NCI-H146 treated with DMSO at 0.1 percent for 48 hours (cell line): ENCODE measurements around the gene ALAS1.

ENCODE experiments used
- DNase-seq: peaks from one replicate; lab custom pipeline; 2025; ENCODE audit not compliant: unreplicated experiment; lab: John Stamatoyannopoulos, UW

Gene ALAS1

DNA sequence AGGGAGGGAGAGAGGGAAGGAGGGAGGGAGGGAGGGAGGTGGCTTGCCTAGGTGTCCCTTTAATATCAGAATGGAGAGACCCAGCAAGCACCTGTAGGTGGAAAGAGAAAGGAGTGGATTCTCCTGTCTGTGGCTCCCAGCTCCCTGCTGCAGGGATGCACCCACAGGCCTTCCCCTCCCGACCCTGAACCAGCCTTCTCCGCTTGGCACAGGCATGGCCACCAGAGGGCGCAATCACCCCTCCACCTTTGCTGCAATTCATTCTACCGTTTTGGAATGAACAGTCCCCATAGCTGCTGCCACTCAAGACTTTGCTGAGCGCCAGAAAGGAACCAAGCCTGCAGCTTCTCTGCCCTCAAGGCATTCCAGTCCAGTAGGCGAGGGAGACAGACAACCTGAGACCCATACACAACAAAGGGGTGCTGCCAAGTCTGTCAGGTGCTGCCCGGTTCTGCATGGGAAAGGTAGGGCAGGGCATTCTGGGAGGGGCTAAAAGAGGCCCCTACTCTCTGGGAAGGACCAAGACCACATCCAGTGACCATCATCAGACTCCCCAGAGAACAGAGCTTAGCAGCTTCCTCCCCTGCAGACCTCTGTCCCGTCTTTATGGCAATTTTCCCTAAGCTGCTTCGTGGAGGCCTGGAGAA lies 22.5 kb downstream of the ALAS1 start:
- peak; percentile 25 for DNase-seq

DNA sequence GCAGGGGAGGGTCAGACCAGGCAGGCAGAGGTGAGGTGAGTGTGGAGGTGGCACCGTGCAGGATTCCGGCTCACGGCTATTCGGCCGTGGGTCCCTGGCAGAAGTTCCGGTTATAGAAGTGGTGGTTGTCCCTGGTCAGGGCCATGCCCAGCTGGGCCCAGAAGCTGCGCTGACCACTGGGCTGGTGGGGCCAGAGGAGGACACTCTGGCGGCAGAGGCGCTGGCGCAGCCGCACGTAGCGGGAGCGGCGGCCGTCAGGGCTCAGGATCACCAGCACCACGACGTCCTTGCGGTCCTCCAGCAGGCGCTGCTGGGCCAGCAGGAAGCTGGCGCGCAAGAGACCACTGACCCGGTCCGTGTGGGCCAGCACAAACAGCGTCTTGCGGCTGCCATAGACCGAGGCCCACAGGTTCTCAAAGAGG lies 23.2 kb downstream of the ALAS1 start:
- no peak for DNase-seq

DNA sequence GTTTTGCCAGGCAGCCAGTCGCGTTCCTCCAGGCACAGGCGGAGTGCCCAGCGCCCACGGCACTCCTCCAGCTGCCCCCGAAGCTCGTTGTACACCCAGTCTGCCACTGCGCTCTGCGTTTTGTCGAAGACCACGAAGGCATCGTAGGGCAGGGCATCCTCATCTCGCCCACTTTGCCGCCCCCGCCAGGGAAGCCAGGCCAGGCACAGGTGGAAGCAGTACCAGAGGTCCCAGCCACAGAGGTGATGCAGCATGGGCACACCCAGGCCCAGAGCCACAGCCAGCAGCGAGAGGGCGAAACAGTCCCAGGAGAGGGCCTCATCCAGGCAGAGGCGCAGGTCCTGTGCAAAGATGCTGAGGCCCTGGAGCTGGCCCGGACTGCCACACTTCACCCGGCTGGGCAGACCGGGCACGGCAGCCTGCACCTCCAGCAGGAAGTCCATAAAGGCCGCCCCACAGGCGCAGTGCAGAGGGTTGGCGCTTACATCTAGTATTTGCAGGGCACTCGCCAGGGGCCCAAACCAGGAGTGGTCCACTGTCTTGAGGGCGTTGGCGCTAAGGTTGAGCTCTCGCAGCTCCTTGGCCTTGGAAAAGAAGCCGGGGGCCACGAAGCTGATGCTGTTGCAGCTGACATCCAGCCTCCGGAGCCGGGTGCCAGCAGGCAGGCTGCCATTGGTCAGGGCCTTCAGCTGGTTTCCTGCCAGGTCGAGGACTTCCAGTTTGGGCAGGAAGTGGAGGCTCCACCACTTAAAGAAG lies 23.8 kb downstream of the ALAS1 start:
- DNase-seq: no peak

DNA sequence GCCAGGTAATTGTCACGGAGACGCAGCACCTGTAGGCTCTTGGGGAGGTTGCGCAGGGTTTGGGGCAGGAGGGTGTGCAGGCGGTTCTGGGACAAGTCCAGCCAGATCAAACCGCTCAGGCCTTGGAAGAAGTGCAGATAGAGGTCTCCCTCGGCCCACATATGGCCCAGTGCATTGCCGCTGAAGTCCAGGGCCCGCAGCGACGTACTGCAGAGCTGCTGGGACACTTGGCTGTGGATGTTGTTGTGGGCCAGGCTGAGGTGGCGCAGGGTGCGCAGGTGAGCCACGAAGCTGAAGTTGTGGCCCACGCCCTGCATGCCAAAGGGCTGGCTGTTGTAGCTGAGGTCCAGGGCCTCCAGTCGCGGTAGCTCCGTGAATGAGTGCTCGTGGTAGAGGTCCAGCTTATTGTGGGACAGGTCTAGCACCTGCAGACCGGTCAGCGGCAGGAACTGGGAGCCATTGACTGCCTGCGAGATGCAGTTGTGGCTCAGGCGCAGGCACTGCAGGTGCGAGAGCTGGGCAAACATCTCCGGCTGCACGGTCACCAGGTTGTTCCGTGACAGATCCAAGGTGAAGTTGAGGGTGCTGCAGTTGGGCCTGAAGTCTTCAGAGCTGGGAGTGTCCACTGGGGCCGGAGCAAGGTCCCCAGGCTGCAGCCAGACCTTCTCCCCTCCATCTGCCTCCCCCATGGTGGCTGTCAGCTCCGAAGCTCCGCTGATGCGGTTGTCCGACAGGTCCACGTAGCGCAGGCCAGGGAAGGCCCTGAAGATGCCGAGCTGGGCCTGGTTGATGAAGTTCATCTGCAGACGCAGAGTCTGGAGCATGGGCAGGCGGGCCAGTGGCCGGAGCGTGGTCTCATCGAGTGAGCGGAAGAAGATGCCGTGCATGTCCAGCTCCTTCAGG lies 24.6 kb downstream of the ALAS1 start:
- no peak for DNase-seq

DNA sequence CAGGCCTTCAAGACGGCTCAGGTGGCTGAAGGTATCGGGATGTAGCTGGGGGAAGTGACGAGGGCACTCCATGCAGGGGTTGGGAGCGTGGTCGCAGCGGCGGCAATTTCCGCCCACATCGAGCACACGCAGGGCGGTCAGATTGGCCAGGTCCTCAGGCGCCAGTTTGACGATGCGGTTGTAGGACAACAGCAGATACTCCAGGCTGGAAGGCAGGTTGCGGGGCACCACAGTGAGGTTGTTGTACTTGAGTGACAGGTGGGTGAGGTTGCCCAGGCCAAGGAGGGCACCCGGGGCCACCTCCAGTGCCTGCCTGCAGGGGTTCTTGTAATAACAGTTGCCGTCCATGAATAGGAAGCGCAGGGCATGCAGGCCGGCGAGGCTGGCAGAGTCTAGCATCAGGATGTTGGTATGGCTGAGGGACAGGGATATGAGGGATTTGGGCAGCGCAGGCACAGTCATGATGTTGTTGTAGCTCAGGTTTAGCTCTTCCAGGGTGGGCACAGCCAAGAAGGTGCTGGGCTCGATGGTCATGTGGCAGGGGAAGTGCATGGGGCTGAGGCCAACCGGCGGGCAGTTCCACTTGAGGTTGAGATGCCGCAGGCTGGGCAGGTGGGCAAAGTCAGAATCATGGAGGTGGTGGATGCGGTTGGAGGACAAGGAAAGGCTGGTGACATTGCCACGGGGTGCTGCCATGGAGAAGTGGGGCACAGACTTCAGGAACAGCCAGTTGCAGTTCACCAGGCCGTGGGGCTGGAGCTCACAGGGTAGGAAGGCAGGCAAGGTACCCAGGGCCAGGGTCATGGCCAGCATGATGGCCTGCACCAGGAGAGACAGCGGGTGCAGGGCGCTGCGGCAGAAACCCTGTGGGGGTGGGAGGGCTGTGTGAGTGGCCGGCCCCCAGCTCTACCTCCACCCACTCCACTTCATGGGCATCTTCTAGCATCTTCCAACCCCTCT lies 25.8 kb downstream of the ALAS1 start:
- DNase-seq: no peak

DNA sequence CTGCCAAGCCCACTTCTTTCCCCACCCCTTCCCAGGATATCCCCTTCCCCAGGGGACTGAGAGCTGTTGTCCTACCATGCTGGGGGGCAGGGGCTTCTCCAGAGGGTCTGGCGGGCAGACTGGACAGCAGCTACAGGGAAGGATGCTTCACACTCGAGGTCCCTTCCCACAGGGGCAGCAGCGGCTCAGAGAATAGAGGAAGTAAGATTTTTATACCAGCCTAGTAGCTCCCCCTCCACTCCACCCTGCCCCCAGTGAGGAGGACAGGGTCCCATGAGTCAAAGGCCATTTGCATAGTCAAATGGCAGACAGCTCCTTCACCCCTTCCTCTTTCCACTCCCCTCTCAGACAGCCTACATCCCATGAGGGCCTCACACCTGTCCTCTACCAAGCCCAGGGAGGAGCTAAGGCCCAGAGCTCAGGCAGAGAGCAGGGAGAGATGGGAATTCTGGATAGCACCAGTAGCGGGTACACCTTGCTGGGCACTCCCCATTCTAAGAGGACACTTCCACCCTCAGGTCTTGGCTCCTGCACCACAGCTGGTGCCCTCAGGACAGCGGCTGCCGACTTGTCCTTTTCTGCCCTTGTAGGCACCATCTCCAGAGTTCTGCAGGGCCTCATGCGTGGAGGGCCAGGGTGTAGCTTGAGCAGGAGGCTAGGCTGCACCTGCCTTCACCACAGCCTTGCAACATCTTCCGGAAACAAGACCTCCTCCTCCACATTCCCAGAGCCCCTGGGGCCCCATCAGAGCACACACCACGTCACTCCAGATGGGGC lies 27.7 kb downstream of the ALAS1 start, which contains the start of gene TLR9:
Gene TLR9 (minus strand): TSS at position 194 of the 777 bp plus-strand sequence. CDS start 116 bp downstream, at position 78.
- no peak for DNase-seq

DNA sequence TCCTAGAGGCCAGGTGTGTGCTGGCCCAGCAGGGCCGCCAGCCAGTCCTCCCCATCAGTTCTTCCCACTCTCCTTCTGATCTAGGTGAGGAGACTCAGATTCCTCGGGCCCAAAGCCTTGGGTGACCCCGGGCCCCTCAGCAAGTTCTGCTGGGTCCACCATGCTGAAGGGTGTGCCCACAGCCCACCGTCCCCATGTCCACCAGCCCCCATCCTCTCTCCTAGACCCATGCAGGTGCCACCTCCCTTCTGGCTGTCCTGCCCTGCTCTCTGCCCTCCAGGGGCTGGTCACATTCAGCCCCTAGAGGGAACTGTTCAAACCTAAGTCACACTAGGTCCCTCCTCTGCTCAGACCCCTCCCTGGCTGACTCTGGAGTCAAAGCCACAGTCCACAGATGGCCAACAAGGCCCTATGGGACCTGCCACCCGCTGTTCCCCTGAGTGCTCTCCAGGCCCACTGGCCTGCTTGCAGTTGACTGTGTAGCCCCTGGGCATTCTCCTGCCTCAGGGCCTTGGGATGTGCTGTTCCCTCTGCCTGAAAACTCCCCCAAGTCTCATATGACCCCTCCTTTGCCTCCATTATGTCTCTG lies 28.4 kb downstream of the ALAS1 start:
- DNase-seq: no peak

DNA sequence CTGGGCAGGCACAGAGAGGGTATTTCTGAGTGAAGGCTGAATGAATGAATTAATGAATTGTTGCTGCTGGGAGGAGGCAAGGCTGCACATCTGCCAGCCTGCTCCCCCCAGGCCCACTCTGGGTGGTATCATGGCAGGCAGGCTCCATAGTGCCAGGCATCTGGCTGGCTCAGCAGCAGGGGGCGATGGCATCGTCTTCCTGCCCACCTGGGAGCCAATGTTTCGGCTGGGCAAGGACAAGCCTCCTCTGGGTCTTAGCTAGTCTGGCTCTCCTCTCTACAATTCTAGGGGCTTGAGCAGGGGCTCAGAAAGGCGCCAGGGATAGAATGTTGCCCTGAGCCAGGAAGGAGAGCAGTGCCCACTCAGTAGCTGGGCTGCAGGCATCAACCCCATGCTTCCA lies 29.2 kb downstream of the ALAS1 start:
- no peak for DNase-seq

DNA sequence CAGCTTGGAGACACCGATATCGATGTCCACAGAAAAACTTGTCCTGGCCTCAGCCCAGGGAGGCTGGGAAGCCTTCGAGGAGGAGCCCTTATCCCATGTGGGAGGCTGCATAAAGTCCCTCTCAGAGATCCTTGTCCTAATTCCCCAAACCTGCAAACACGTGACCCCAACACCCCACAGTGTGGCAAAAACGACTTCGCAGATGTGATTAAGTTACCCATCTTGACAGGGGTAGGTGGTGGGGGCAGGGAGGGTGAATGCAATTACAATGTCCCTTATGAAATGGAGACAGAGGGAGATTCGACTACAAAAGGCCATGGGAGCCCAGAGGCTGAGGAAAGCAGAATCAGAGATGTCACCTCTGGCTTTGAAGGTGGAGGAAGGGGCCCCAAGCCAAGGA lies 29.8 kb downstream of the ALAS1 start:
- DNase-seq: no peak

DNA sequence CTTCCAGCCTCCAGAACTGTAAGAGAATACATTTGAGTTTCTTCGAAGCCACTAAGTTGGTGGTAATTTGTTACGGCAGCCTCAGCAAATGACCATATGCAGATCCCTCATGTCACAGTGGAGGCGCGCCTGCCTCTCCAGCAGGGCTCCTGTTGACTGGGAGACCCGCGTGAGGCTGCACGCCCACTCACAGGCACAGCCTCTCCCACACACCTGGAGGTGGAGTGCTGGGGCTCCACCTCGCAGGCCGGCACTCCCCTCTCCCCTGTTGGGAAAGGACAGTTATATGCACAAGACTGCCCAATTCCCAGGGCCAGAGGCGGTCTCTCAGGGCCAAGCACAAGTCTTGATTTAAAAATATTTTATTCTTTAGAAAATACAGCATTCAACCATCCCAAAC lies 30.3 kb downstream of the ALAS1 start:
- DNase-seq: no peak

DNA sequence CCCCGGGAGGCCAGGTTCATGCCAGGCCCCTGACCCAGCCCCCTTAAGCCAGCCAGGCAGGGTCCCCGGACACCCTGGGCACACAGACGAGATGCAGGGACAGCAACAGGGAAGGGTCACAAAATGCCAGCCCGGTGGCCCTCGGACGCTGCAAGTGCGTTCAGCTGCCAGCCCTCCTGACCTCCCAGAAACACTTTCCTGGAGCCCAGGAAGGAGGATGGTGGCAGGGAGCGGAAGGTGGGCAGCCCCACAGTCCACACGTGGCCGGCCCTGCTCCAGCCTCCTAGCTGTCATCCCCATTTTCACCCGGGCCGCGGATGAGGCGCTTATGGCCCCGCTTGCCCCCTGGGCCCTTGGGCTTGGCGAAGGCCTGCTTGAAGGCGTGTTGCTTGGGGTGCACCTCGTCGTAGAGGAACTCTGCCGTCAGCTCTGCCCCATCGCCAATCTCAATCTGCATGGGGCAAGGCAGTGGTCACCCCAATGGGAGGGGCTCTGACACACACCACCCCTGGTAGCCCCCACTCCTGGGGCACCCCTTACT lies 30.9 kb downstream of the ALAS1 start:
- DNase-seq: no peak

DNA sequence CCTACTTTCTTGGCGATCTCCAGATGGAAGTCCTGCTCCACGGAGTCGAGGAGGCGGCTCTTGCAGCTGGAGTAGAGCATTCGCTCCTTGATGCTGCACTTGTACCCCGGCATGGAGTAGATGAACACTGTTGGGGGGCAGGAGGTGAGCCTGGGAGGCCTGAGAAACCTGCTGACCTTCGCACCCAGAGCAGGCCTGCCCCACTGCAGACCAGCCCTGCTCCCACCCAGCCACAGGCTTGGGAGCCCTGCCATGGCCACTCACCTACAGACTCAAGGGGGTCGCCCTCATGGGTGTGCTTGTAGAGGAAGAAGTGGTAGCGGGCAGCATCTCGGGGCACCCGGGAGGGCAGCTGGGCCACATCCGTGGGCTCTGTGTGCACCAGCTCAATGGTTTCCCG lies 31.7 kb downstream of the ALAS1 start:
- no peak for DNase-seq

DNA sequence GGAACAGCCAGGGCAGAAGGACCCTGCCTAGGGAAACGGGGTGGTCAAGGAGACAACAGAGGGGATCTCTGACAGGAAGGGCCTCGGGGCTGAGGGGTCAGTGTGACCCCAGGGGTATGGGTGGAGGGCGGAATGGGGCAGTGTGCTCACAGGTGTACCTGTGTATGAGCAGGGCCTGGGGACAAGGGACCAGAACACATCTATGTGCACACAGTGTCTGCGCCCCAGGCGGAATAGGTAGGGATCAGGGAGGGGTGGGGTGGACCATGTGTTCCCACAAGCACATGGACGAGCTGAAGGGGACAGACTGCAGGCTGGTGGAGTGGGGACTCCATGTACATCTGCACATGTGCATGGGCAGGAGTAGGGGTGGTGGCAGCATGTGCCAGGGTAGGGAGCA lies 32.5 kb downstream of the ALAS1 start:
- no peak for DNase-seq

DNA sequence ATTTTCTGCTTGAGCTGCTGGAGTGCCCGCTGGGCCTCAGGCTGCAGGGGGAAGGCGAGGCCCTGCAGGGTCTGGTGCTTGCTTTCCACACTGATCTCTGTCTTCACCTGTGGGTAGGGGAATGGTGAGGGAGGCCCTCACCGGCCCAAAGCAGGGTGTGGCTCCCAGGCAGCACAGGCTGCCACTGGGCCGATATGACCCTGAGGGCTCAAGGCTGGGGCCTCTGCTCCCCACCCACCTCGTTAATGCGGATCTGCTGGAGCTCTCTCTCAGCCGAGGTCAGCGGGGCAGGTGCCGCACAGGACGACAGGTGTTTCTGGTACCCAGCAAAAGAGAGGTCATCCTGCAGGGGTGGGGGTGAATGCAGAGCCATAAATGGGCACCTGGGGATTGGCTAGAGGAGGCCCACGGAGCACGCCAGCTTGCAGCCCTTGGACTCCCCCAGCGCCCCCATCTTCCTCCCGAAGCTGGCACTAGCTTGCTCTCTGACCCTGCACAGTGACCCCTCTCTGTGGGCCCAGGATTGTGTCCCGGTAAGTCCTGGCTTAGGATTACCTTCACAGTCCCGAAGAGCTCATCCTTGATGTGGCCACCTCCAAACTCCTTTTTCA lies 33.0 kb downstream of the ALAS1 start:
- no peak for DNase-seq

DNA sequence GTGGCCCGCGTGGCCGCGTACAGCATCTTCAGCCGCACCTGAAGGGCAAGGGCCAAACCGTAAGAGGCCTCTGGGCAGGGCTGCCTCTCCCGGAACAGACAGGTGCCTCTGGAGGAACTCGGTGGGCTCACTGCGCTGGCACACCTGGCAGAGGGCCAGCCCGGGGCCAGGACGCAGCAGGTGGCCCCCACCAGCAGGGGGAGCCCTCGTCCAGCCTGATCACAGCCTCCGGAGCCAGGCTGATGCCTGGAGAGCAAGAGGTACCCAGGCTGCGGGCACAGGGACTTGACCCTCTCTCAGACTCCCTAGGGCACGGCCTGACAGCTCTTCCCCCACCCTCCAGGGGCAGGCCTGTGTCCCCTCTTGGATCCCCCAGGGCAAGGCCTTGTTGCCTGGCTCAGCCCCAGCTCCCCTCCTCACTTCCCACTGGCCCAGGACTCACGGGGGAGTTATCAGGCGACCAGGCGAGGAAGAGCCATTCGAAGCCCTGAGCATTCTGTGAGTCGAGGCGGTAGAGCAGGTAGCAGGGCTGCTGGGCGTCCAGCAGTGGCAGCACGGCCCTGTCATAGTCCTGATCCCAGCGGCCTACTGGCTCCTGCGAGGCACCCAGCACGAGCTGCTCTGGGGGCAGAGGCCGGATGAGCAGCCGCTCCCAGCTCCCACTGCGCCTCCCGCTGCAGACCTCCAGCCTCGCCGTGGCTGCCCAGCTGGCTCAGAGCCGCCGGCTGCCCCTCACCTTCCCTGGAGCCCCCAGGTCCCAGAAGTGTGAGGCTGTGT lies 33.7 kb downstream of the ALAS1 start:
- no peak for DNase-seq

DNA sequence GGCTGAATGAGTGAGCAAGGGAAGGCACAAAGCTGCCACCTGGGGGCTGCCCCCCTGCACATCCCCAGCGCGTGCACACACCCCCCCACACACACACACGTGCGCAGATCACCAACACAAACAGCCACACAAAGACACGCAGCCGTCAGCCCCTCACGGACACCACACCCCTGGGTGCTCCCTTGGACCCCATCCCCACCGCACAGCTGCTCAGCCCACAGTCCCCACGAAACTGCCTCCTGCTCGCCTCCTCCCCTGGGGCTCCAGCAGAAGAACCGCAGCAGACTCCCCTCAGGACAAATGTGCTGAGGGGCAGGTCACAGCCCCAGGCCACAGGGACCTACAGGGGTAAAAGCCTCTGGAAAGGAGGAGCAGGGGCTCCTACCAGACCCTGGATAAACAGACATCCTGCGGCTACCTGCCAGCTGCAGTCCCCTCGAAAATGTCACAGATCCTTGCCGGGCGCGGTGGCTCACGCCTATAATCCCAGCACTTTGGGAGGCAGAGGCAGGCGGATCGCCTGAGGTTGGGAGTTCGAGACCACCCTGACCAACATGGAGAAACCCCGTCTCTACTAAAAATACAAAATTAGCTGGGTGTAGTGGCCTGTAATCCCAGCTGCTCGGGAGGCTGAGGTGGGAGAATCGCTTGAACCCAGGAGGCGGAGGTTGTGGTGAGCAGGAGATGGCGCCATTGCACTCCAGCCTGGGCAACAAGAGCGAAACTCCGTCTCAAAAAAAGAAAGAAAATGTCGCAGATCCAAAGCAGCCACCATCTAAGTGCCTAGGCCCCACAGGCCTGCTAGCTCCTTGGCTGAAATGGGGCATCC lies 34.5 kb downstream of the ALAS1 start:
- DNase-seq: no peak

DNA sequence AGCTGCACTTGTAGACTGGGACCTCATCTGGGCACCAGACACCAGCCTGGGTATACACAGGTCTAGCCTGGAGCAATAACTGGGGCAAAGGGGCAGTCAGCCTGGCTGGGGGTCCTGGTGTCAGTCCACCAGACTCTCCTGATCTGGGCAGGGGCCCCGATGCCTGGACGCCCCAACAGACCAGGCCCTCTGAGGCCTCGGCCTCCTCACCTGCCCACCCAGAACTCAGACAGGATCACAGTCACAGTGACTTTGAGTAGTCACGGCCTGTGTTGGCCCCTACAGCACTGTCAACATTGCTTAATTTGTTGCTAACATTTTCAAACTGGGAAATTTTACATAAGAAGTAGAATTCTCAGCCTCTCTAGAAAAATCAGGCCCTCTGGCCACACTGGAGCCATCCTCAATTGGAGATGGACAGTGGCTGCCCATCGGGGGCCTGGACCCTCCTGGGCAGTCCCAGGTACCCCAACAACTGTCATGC lies 35.2 kb downstream of the ALAS1 start:
- no peak for DNase-seq
